GM12878 (cell line): ENCODE measurements around the gene PPP1R14B. TPM values are rescaled to one million over a fixed set of nuclear protein-coding genes. Genes with fewer than 3 reads are reported as not detected.

Experiments used
- ATF2 ChIP-seq: IDR thresholded peaks from 2 replicates; pipeline ENCODE4 v1.6.1; 2012; ENCODE audit warnings: low read length, inconsistent platforms
- ATF3 ChIP-seq: IDR thresholded peaks from 2 replicates; pipeline ENCODE4 v1.6.1; 2011; ENCODE audit warnings: low read depth, mild to moderate bottlenecking, low read length, moderate library complexity, borderline replicate concordance; ENCODE audit errors: extremely low read depth
- BHLHE40 ChIP-seq, 2 experiments: fragments of 450-650 bp in 1 of 2; IDR thresholded peaks; 2 replicates each; pipeline ENCODE4 v1.6.1; 2011 to 2017; ENCODE audit warnings: low read depth in 2 of 2, borderline replicate concordance in 1 of 2, improper control_type of control experiment in 1 of 2, low read length in 1 of 2, mild to moderate bottlenecking in 1 of 2
- E2F4 ChIP-seq: IDR thresholded peaks from 2 replicates; pipeline ENCODE4 v1.6.1; 2012; ENCODE audit warnings: low read depth, low read length, improper control_type of control experiment
- E4F1 ChIP-seq: fragments of 450-650 bp; IDR thresholded peaks from 2 replicates; pipeline ENCODE4 v1.6.1; 2018; ENCODE audit warnings: borderline replicate concordance, mild to moderate bottlenecking; ENCODE audit not compliant: partially characterized antibody
- ELK1 ChIP-seq: IDR thresholded peaks from 2 replicates; pipeline ENCODE4 v1.6.1; 2012; ENCODE audit warnings: low read depth, low read length, improper control_type of control experiment
- ETV6 ChIP-seq, 2 experiments: fragments of 450-650 bp in 1 of 2; IDR thresholded peaks in 1 of 2; conservative IDR thresholded peaks in 1 of 2; 2 replicates each; pipeline ENCODE4 v1.6.1; 2014; ENCODE audit warnings: antibody characterized with exemption in 1 of 2, borderline replicate concordance in 1 of 2, low read depth in 1 of 2, mild to moderate bottlenecking in 1 of 2, moderate library complexity in 1 of 2
- FOS ChIP-seq: IDR thresholded peaks from 3 replicates; pipeline ENCODE4 v1.6.1; 2011; ENCODE audit warnings: borderline replicate concordance; ENCODE audit not compliant: insufficient read length; ENCODE audit errors: extremely low read depth
- GATAD2B ChIP-seq: fragments of 450-650 bp; conservative IDR thresholded peaks from 2 replicates; pipeline ENCODE4 v1.6.1; 2017; ENCODE audit warnings: low read depth, mild to moderate bottlenecking, moderate library complexity
- MTA2 ChIP-seq: fragments of 450-650 bp; IDR thresholded peaks from 2 replicates; pipeline ENCODE4 v1.6.1; 2016; ENCODE audit warnings: low read depth, mild to moderate bottlenecking, moderate library complexity
- NRF1 ChIP-seq: conservative IDR thresholded peaks from 2 replicates; pipeline ENCODE4 v1.6.1; 2011; ENCODE audit warnings: mild to moderate bottlenecking, low read depth, low read length, improper control_type of control experiment
- POLR2AphosphoS2 ChIP-seq: IDR thresholded peaks from 2 replicates; pipeline ENCODE4 v1.6.1; 2011; ENCODE audit warnings: low read depth, mild to moderate bottlenecking, low read length, improper control_type of control experiment, moderate library complexity
- RB1 ChIP-seq: fragments of 450-650 bp; formaldehyde crosslinking; IDR thresholded peaks from 2 replicates; pipeline ENCODE4 v1.6.1; 2017; ENCODE audit warnings: mild to moderate bottlenecking, borderline replicate concordance
- SMAD1 ChIP-seq: fragments of 450-650 bp; IDR thresholded peaks from 2 replicates; pipeline ENCODE4 v1.6.1; 2018; ENCODE audit warnings: mild to moderate bottlenecking, low read depth; ENCODE audit not compliant: partially characterized antibody
- SMARCA5 ChIP-seq: fragments of 450-650 bp; IDR thresholded peaks from 2 replicates; pipeline ENCODE4 v1.6.1; 2017; ENCODE audit warnings: mild to moderate bottlenecking
- TCF3 ChIP-seq: IDR thresholded peaks from 2 replicates; pipeline ENCODE4 v1.6.1; 2012; ENCODE audit warnings: low read depth, mild to moderate bottlenecking, low read length, borderline replicate concordance; ENCODE audit not compliant: insufficient read depth
- TCF7 ChIP-seq: IDR thresholded peaks from 2 replicates; pipeline ENCODE4 v1.6.1; 2014; ENCODE audit warnings: antibody characterized with exemption, borderline replicate concordance
- YY1 ChIP-seq: IDR thresholded peaks from 2 replicates; pipeline ENCODE4 v1.6.1; 2011; ENCODE audit warnings: low read depth, mild to moderate bottlenecking, low read length
- polyA plus RNA-seq, 11 experiments: library from polyadenylated mRNA; depleted of rRNA in 4 of 11; unstranded in 6 of 11; stranded (reverse) in 5 of 11; fragments of >200 nt; fragmentation: Nextera tagmentation in 4 of 11; fragmentation: Illumina TruSeq in 1 of 11; extraction: Ambion mirVana in 4 of 11; extraction: Trizol in 1 of 11; gene quantifications; 1 replicate in 1 of 11; 2 replicates in 10 of 11; pipeline versions ENCODE4 v1.2.1 to v1.2.3, GENCODE V29; 2011 to 2016; ENCODE audit warnings: inconsistent platforms in 2 of 11, missing spikeins in 2 of 11, low read depth in 1 of 11
- total RNA-seq, 4 experiments: library from RNA; depleted of rRNA in 3 of 4; stranded (reverse); fragments of >200 nt in 3 of 4; fragmentation: Illumina TruSeq in 1 of 4; extraction: Trizol in 1 of 4; gene quantifications; 2 replicates each; pipeline versions ENCODE4 v1.2.1 to v1.2.3, GENCODE V29; 2013 to 2021

PPP1R14B gene
- total and polyA plus RNA-seq, 10 of the 15 experiments (the other 5 are each of a cell fraction or from before 2014, with no cell fraction given): 8.4 to 283 (median 124) TPM

- TF ChIP-seq ATF3: no peak
- TF ChIP-seq GATAD2B: no peak
- TF ChIP-seq ATF2: no peak
- no peak for TF ChIP-seq FOS
- TF ChIP-seq ELK1: no peak
- TF ChIP-seq YY1: peak; percentile 58
- no peak for TF ChIP-seq NRF1
- TF ChIP-seq MTA2: no peak
- TF ChIP-seq BHLHE40 (IDR thresholded peaks at IDR 0.05; ENCODE audit: borderline replicate concordance in 1 of 2, low read depth in 2 of 2, low read length in 1 of 2): peak; percentile 42 to 69
- TF ChIP-seq E4F1: no peak
- TF ChIP-seq TCF3: 0 out of 2 replicates have a peak, but pooled peaks have one; percentile 26
- TF ChIP-seq RB1: no peak
- TF ChIP-seq E2F4: no peak
- no peak for TF ChIP-seq POLR2AphosphoS2
- TF ChIP-seq SMARCA5: no peak
- TF ChIP-seq TCF7: no peak
- no peak for TF ChIP-seq SMAD1
- peak in 1 of 2 experiments; percentile 95; a peak in 2 of 4 replicates for TF ChIP-seq ETV6 (conservative IDR thresholded peaks at IDR 0.05 in 1 of 2, IDR thresholded peaks at IDR 0.05 in 1 of 2; ENCODE audit: borderline replicate concordance in 1 of 2, low read depth in 1 of 2)
These were observed 6.9 kb downstream of the PPP1R14B start (continued) for GRCh38 chr11:64239662-64240434.
